Measurements from ENCODE around the gene LCN6.
"Not testable (repeated sequence)": the region's sequence is repeated elsewhere in the genome, so short reads cannot be mapped to it uniquely, and the experiment has no call there.

LCN6 gene

GRCh38 chr9:136784997-136785361 is 36.7 kb upstream of the LCN6 start:
- H3K4me3 ChIP-seq, result no peak overlapping the region
- no peak overlapping the region for H3K27ac ChIP-seq

DNA sequence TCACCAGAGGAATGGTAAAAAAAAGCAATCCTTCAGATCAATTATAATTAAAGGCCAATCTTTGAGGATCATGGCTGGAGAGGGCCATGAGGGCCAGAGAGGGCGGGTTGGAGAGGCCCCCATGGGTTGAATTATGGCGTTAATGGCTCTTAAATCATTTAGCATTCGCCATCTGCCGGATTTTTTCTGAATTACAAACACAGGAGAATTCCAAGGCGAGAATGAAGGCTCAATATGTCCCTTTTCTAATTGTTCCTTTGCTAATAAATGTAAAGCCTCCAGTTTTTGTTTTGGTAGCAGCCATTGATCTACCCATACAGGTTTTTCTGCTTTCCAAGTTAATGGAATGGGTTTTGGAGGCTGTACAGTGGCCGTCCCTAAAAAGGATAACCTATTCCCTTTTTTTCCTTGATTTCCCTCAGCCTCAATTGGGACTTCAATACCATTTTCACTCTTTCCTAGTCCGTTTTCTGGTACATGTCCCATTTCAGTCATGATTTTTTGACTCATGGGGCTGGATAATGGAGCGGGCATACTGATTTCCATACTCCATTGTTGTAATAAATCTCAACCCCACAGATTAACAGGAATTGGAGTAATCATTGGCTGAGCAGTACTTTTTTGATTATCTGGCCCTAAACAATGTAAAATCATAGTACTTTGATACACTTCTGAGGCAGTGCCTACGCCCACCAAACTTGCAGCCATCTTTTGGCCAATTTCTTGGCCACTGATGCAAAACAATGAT is 36.1 kb upstream of the LCN6 start:
- no peak overlapping the region for H3K4me3 ChIP-seq
- no peak overlapping the region for H3K27ac ChIP-seq

- Histone ChIP-seq H3K4me3 (no peak overlapping the region), H3K27ac (no peak overlapping the region)
These were observed 34.1 kb upstream of the LCN6 start for GRCh38 chr9:136782452-136782851.

- H3K4me3 ChIP-seq, result no peak overlapping the region
These were observed 31.5 kb upstream of the LCN6 start for GRCh38 chr9:136779808-136780207.

GRCh38 chr9:136777359-136777758 is 29.0 kb upstream of the LCN6 start:
- Histone ChIP-seq H3K27ac (no peak overlapping the region), H3K4me3 (no peak overlapping the region)

More at GRCh38 chr9:136779808-136780207, 31.5 kb upstream of the LCN6 start:
- H3K27ac ChIP-seq, result no peak overlapping the region

DNA sequence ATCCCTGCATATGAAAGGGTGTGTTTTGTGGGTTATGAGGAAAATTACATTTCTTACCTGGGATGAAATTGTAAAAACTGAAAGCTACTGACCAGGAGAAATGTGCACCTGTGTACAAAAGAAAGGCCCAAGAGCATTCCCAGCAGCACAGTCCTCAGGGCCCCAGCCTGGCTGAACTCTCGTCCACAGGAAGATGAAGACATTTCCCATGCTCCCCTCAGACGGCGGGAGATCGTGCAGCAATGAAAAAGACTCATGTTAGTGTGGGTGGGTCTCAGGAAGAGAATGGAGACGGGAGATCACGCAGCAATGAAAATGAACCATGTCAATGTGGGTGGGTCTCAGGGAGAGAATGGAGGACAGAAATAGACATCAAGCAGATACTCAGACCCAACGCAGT is 28.6 kb upstream of the LCN6 start:
- H3K27ac ChIP-seq, result no peak overlapping the region

GRCh38 chr9:136775191-136775590 is 26.9 kb upstream of the LCN6 start:
- no peak overlapping the region for H3K4me3 ChIP-seq
- H3K27ac ChIP-seq, result no peak overlapping the region

More for the DNA sequence above, 28.6 kb upstream of the LCN6 start:
- no peak overlapping the region for H3K4me3 ChIP-seq

GRCh38 chr9:136774416-136775045 is 26.2 kb upstream of the LCN6 start:
- Histone ChIP-seq H3K4me3 (no peak overlapping the region), H3K27ac (no peak overlapping the region)

DNA sequence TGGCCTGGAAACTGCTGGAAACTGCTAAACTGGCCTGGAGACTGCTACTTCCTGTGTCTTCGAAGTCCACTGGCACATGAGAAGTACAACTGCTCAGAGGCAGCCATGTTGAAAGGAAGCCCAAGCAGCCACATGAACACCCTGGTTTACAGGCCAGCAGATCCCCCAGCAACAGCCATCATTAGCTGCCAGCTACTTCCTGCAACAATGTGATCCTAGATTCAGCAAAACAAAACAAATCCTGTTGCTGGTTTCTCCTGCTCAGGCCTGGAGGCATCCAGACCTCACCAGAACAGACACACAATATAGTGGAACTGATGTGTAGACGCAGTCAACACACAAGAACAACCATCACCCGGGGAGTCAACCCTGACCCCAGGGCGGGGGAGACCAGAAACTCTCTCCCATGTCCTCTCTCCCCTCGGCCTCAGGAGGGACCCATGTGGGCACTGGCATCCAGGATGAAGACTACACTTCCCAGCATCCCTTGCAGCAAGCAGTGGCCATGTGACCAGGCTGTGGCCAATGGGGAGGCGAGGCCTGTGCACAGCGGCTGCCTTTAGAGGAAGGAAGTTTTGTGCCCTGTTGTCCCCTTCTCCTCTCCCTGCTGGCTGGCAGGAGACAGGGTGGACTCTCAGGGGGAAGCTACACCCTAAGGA is 25.2 kb upstream of the LCN6 start:
- no peak overlapping the region for H3K27ac ChIP-seq

DNA sequence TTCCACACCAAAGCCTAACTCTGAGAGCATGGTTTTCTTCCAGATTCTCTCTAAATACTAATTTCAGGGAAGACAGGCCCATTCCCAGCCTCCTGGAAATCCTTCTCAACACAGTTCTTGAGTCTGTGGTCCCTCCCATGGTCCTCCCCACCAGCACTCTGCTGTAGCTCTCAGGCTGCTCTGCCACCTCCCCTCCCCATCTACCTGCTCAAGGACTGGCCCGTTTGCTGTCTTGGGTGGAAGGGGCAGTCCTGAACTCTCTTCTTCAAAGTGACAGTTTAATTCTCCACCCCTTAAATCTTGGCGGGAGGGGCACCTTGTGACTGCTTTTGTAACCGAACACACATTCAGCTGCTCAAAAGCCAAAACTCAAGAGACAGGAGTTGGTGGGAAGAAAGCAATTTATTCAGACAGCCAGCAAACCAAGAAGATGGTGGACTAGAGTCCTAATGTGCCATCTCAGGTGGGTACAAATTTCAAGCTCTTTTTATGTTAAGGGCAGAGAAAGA is 23.6 kb upstream of the LCN6 start:
- Histone ChIP-seq H3K4me3 (no peak overlapping the region), H3K27ac (no peak overlapping the region)

More for the DNA sequence above, 25.2 kb upstream of the LCN6 start:
- no peak overlapping the region for H3K4me3 ChIP-seq

DNA sequence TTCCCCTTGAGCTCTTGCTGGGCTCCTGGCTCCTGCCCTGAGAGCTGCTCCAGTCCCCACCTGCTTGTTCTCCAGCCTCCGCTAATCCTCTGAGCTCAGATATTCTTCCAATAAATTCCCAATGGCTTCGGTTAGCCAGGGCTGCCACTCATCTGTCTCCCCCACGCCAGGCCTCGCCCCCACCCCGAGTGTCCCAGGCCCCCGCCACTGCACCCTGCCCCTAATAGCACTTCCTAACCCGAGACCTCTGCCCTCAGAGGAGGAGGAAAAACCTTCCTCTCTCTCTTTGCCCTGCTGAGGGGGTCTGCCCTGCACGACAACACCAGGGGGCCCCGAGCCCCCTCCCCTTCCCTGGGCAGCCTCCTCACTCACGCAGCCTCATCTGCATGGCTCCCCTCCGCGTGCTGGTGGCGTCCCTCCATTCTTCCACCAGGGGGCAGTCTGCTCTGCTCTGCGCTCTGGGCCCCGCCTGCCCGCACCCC is 21.4 kb upstream of the LCN6 start:
- Histone ChIP-seq H3K4me3 (no peak overlapping the region), H3K27ac (no peak overlapping the region)

DNA sequence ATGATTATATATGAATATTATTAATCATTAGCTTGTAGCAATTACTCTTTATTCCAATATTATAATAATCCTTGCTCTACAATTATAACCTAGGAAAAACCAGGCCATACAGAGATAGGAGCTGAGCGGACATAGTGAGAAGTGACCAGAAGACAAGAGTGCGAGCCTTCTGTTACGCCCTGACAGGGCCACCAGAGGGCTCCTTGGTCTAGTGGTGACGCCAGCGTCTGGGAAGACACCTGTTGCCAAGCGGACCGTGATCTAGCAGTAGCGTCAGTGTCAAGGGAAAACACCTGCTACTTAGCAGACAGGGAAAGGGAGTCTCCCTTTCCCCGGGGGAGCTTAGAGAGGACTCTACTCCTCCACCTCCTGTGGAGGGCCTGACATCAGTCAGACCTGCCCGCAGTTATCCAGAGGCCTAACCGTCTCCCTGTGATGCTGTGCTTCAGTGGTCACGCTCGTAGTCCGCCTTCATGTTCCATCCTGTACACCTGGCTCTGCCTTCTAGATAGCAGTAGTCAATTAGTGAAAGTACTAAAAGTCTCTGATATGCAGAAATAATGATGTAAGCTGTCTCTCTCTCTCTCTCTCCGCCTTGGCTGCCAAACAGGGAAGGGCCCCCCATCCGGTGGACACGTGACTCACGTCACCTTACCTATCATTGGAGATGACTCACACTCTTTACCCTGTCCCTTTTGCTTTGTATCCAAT is 18.2 kb upstream of the LCN6 start:
- H3K4me3 ChIP-seq, H3K27ac ChIP-seq: not testable (repeated sequence)

DNA sequence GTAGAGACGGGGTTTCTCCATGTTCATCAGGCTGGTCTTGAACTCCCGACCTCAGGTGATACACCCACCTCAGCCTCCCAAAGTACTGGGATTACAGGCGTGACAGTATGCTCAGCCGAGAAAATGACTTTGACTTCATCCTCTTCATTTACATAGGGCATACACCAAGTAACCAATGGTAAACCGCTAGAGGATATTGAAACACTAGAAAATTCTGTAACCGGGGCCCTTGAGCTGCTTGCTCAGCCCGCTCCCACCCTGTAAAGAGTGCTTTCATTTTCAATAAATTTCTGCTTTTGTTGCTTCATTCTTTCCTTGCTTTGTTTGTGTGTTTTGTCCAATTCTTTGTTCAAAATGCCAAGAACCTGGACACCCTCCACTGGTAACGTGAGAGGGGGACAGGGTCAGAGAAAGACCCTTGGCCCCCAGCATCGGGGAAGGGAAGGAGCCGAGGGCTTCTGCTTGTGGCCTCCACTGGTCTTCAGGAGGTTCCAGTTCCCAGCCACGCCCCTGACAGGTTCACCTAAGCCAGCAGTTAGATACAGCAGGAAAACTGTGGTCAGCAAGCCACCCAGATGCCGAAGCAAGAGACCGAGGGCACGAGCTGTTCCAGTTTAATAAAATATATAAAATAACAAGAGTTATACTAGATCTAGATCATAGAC is 17.6 kb upstream of the LCN6 start:
- H3K27ac ChIP-seq, H3K4me3 ChIP-seq: not testable (repeated sequence)

DNA sequence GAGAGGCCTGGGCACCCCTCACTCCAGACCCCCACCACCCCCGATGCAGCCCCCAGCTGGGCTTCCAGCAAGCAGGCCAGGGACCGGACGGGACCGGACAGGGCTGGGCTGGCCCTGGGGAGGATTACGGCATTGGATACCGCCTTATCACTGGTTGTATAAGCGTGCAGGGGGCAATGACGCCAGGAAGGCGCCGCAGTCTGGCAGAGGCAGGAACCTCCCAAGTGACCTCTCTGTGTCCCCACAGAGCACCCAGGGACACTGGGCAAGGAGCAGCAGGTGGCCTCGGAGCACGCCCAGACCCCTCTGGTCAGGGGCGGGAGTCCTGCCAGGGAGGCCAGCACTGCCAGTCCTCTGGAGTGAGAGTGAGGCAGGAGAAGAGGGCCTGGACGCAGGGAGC is 16.7 kb upstream of the LCN6 start:
- H3K27ac ChIP-seq, result no peak overlapping the region
- no peak overlapping the region for H3K4me3 ChIP-seq

DNA sequence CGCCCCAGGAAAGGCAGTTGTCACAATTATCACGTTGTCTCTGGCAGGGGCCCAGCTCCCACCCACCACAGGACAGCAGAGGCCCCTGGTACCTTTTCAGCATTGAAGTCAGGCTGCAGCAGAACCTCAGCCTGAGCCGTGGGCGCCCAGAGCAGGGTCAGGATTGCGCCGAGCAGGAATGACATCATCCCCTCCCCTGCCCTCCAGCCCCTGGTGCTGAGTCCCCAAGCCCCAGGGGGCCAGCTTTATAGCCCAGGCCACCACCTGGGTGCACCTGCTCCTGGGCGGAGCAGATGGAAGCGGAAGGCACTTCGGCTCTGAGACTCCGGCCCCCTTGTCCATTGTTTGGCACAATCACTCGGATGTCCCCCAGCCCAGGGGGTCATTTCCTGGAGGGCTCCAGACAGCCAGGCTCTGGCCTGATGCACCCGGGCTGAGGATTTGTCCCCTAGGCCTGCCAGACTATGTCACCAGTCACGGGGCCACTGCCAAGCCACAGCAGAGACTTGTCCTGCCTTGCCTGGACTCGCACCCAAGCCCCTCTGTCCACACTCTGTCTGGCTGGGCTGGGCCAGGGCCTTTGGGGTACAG is 16.1 kb upstream of the LCN6 start, which contains the start of gene LCN15:
Gene LCN15, minus strand, starts transcription at position 218 of the 591 bp plus-strand sequence. Its CDS starts 30 bp downstream, at position 188.
- Histone ChIP-seq H3K4me3 (no peak within 1 kb of the TSS), H3K27ac (no peak within 1 kb of the TSS)

DNA sequence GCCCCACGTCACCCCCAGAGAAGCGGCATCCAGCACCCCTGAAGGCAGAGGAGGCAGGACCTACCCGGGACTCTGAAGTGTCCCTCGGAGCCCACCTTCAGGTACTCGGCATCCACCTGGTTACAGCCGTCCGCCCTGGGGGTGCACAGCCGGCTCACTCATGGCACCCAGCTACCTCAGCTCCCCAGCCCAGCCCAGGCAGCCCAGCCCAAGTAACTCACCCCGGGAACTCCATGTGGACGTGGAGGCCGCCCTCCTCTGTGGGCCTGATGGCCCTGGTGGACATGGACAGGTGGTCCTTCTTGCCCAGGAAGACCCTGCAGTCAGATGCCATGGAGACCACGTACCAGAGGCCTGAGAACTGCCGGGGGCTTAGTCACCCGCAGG is 15.3 kb upstream of the LCN6 start:
- H3K27ac ChIP-seq, result no peak overlapping the region
- no peak overlapping the region for H3K4me3 ChIP-seq

DNA sequence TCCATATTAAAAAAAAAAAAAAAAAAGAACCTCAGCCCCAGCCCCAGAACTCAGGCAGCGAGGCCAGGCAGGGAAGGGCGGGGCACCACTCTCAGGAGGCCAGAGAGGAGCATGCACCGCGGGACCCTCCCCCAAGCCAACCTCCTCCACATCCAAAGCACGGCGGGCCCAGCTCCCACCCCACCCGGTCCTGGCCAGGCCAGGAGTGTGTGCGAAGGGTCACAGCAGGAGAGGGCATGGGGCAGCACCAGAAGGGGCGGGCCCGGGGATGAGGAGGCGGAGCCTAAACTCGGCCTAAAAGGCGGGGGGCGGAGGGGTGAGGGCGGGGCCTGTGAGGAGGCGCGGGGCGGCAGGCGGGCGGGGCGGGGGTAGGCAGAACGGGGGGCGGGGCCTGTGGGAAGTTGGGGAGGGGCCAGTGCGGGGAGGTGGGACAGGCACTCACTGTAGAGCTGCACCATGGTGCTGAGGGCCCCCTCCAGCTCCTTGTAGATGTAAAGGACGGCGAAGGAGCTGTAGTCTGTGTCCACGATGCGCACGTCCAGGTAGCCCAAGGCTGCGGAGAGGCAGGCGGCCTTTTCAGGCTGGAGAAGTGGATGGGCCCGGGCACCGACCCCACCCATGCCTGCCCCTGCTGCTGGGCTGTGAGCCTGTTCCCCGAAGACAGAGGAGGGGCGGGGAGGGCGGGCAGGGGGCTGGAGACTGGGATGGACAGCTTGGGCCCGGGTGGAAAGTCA is 14.8 kb upstream of the LCN6 start:
- no peak overlapping the region for H3K27ac ChIP-seq
- no peak overlapping the region for H3K4me3 ChIP-seq

GRCh38 chr9:136762221-136762691 is 13.9 kb upstream of the LCN6 start:
- H3K27ac ChIP-seq, result no peak overlapping the region

More at GRCh38 chr9:136762221-136762691, 13.9 kb upstream of the LCN6 start:
- no peak overlapping the region for H3K4me3 ChIP-seq
